Hepatocyte (in vitro differentiated cells): Measurements from ENCODE around the gene GSN.

Experiments used
- EZH2 ChIP-seq: fragments of 200-600 bp; sonication (generic); IDR thresholded peaks from 2 replicates; pipeline ENCODE4 v1.6.1; 2016; ENCODE audit warnings: antibody characterized with exemption, mild to moderate bottlenecking, borderline replicate concordance
- EZH2phosphoT487 ChIP-seq: fragments of 200-600 bp; sonication (generic); IDR thresholded peaks from one replicate; pipeline ENCODE4 v1.6.1; 2018; ENCODE audit warnings: antibody characterized with exemption, mild to moderate bottlenecking, low read depth, moderate library complexity; ENCODE audit not compliant: unreplicated experiment, severe bottlenecking
- TF ChIP-seq, protein P1 (sequence below): fragments of 200-600 bp; sonication (generic); IDR thresholded peaks from 2 replicates; pipeline ENCODE4 v1.5.1; 2016; ENCODE audit warnings: antibody characterized with exemption, mild to moderate bottlenecking; ENCODE audit not compliant: poor library complexity

DNA sequence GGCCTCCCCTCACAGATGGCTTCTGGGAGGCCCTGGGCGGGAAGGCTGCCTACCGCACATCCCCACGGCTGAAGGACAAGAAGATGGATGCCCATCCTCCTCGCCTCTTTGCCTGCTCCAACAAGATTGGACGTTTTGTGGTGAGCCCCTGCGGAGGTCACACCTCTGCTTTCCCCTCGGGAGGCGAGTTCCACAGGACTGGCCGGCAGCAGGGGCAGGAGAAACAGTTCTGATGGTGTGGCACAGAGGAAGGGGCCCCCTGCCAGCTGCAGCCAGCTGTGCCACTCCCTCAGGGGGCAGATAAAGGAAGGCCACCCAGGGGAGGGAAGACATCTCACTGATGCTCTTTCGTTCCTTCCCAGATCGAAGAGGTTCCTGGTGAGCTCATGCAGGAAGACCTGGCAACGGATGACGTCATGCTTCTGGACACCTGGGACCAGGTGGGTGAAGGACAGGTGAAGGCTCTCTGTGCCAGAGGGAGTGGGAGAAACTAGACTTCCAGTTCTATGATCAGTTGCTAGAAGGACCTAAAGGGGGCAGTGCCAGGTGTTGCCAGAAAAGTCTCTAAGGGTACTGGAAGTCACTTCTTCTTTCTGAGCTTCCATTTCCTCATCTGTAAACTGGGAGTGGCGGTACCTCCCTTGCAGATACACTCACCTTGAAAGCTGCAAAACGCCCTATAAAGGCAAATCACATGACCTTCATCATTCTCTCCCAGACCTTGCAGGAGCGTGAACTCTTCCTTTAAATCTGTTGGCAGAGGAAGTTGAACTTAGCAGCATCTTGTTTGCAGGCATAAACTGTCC lies 61.1 kb downstream of the GSN start:
- TF ChIP-seq, protein P1, sequence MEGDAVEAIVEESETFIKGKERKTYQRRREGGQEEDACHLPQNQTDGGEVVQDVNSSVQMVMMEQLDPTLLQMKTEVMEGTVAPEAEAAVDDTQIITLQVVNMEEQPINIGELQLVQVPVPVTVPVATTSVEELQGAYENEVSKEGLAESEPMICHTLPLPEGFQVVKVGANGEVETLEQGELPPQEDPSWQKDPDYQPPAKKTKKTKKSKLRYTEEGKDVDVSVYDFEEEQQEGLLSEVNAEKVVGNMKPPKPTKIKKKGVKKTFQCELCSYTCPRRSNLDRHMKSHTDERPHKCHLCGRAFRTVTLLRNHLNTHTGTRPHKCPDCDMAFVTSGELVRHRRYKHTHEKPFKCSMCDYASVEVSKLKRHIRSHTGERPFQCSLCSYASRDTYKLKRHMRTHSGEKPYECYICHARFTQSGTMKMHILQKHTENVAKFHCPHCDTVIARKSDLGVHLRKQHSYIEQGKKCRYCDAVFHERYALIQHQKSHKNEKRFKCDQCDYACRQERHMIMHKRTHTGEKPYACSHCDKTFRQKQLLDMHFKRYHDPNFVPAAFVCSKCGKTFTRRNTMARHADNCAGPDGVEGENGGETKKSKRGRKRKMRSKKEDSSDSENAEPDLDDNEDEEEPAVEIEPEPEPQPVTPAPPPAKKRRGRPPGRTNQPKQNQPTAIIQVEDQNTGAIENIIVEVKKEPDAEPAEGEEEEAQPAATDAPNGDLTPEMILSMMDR, result no peak
- TF ChIP-seq EZH2phosphoT487, result no peak
- no peak for TF ChIP-seq EZH2
